ENCODE measurements around the gene KRTAP10-4.

DNA sequence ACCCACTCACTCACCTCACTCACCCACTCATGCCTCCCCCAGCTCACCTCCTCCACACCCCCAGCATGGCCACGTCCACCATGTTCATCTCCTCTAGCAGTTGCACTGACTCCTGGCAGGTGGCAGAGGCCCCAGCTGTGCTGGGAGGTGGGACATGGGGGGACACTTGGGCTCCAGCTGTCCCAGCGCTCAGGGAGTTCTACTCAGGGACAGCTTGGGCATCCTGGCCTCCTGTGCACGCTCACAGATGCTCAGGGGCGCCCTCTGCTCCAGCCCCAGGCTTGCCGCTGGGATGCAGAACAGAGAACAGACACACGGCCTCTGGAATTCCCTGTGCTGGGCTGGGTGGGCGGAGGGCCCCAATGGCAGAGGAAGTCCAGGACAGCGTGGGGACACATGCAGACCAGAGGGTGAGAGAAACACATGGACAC, 43.6 kb downstream of the KRTAP10-4 start:
- TF ChIP-seq, protein P1, sequence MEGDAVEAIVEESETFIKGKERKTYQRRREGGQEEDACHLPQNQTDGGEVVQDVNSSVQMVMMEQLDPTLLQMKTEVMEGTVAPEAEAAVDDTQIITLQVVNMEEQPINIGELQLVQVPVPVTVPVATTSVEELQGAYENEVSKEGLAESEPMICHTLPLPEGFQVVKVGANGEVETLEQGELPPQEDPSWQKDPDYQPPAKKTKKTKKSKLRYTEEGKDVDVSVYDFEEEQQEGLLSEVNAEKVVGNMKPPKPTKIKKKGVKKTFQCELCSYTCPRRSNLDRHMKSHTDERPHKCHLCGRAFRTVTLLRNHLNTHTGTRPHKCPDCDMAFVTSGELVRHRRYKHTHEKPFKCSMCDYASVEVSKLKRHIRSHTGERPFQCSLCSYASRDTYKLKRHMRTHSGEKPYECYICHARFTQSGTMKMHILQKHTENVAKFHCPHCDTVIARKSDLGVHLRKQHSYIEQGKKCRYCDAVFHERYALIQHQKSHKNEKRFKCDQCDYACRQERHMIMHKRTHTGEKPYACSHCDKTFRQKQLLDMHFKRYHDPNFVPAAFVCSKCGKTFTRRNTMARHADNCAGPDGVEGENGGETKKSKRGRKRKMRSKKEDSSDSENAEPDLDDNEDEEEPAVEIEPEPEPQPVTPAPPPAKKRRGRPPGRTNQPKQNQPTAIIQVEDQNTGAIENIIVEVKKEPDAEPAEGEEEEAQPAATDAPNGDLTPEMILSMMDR (conservative IDR thresholded peaks at IDR 0.05 in 1 of 2, IDR thresholded peaks at IDR 0.05 in 1 of 2; ENCODE audit: low read depth in 1 of 2, low read length in 2 of 2): no peak
- TF ChIP-seq EZH2 (IDR thresholded peaks at IDR 0.05; ENCODE audit: low read length, missing control alignments): no peak
